Measurements from ENCODE around the gene TRIML2.

TRIML2 gene

DNA sequence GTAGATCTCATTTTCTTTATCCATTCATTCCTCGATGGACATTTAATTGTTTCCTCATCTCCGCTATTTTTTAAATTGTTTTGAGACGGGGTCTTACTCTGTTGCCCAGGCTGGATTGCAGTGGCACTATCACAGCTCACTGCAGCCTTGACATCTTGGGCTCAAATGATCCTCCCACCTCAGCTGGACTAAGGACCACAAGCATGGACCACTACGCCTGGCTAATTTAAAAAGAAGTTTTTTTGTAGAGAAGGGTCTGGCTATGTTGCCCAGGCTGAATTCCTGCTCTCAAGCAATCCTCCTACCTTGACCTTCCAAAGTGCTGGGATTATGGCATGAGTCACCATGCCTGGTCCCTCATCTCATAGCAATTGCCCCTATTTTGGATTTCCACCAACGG, 22.8 kb upstream of the TRIML2 start:
- H3K27me3 ChIP-seq = no peaks in the 10 kb centered on the region
- DNase-seq = no peak

DNA sequence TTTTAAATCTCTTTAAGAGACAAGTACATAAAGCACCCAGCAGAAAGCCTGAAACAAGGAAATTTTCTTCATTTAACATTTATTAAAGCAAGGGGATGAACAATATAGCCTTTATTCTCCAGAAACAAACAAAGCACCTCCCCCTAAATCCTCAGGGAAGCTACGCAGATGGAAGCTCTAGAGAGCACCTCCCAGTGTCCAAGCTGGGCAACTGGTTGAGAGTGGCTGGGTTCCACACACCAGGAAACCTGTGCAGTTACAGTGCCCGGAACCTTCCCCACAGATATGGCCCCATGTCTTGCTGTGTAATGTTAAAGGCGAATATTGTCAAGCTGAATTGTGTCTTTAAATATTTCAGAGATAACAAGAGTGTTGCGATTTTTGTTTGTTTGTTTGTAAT, 21.0 kb upstream of the TRIML2 start:
- no peaks in the 10 kb centered on the region for H3K36me3 ChIP-seq
- TF ChIP-seq, protein P1, sequence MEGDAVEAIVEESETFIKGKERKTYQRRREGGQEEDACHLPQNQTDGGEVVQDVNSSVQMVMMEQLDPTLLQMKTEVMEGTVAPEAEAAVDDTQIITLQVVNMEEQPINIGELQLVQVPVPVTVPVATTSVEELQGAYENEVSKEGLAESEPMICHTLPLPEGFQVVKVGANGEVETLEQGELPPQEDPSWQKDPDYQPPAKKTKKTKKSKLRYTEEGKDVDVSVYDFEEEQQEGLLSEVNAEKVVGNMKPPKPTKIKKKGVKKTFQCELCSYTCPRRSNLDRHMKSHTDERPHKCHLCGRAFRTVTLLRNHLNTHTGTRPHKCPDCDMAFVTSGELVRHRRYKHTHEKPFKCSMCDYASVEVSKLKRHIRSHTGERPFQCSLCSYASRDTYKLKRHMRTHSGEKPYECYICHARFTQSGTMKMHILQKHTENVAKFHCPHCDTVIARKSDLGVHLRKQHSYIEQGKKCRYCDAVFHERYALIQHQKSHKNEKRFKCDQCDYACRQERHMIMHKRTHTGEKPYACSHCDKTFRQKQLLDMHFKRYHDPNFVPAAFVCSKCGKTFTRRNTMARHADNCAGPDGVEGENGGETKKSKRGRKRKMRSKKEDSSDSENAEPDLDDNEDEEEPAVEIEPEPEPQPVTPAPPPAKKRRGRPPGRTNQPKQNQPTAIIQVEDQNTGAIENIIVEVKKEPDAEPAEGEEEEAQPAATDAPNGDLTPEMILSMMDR (IDR thresholded peaks at IDR 0.05; ENCODE audit: low read depth, low read length) = no peak
- H3K4me1 ChIP-seq = no peaks in the 10 kb centered on the region
- no peak overlapping the region for H3K4me3 ChIP-seq (ENCODE audit: low read depth, low read length)
- no peaks in the 10 kb centered on the region for H3K9me3 ChIP-seq
- H3K27me3 ChIP-seq = no peaks in the 10 kb centered on the region
- DNase-seq = no peak

More for the DNA sequence above, 22.8 kb upstream of the TRIML2 start:
- Histone ChIP-seq H3K9me3 (no peaks in the 10 kb centered on the region), H3K4me3 (ENCODE audit: low read depth, low read length) (no peak overlapping the region), H3K36me3 (no peaks in the 10 kb centered on the region), H3K4me1 (no peaks in the 10 kb centered on the region)
- TF ChIP-seq, protein P1 (IDR thresholded peaks at IDR 0.05; ENCODE audit: low read depth, low read length) = no peak

DNA sequence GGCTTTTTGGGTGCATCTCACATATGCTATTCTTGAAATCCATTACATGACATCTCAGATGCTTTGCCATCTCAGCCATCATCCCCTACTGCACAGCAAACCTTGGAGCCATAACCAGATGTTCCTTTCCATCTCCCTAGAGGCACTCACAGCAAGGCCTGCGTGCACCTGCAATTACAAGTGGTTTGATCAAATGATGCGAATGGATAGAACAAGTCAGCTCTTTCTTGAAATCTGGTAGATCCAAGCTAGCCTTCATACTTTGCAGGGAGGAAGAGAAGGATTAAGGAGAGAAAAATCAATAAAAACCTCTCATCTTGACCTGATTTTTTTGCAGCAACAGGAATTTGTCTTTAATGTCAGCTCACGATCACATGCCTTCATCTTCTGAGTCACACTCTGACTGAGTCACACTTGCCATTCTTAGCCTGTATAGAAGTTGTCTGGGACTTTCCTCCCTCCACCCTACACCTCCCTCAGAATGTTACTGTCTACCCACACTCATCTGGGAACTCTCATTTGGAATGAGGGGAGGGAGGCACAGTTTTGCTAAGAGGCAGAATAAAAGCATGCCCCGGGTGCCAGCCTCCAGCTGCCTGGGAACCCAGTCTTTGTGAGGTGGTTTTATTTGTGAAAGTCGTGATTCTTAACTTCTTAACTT, 17.9 kb upstream of the TRIML2 start:
- no peak overlapping the region for H3K4me3 ChIP-seq (ENCODE audit: low read depth, low read length)
- H3K27me3 ChIP-seq = no peaks in the 10 kb centered on the region
- no peaks in the 10 kb centered on the region for H3K4me1 ChIP-seq
- no peaks in the 10 kb centered on the region for H3K36me3 ChIP-seq
- H3K9me3 ChIP-seq = no peaks in the 10 kb centered on the region
- TF ChIP-seq, protein P1 (IDR thresholded peaks at IDR 0.05; ENCODE audit: low read depth, low read length) = no peak
- no peak for DNase-seq

DNA sequence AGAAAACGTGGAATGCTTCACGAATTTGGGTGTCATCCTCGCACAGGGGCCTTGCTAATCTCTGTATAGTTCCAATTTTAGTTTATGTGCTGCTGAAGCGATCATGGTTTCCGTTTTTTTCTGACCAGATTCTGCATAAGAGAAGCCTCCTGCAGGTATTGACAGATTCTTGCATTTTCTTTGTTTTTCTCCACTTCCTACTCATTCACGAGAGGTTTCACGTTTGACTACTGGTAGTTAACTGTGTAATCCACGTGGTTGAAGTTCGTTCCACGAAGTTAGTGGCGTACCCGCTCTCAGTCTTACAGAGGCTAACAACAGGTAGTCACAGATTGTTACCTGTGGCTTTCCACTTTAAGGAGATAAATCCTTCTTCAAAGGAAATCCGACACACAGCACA, 12.1 kb upstream of the TRIML2 start:
- no peaks in the 10 kb centered on the region for H3K4me1 ChIP-seq
- no peak for DNase-seq
- no peaks in the 10 kb centered on the region for H3K9me3 ChIP-seq
- H3K4me3 ChIP-seq (ENCODE audit: low read depth, low read length) = no peak overlapping the region
- H3K36me3 ChIP-seq = no peaks in the 10 kb centered on the region
- TF ChIP-seq, protein P1 (IDR thresholded peaks at IDR 0.05; ENCODE audit: low read depth, low read length) = no peak
- no peaks in the 10 kb centered on the region for H3K27me3 ChIP-seq

DNA sequence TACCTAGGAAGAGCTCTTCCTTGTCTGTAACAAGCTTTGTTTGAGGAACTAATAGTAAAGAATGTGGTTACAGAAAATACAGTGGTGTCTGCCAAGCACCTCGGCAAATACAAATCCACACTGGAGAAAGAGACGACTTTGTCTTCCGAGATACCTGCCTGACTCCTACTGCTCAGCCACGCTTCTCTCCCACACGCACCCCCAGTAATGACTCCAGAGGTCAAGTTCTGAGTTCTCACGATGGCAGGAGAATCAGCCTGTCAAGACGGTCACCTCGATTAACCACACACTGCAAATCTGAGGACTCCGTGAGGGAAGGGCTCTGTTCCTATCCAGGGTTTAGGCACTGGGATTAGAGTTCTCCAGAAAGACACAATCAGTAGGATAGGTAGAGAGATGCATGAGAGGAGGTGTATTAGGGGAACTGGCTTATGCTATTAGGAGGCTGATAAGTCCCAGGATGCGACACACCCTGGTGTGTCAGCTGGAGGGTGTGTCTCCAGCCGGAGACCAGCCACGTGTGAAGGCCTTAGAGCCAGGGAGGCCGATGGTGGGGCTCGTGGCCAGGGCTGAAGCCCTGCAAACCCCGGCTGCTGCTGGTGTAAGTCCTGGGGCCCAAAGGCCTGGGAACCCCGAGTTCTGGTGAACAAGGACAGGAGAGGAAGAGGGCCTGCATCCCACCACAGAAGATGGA, 8.4 kb upstream of the TRIML2 start:
- DNase-seq = no peak
- Histone ChIP-seq H3K36me3 (no peaks in the 10 kb centered on the region), H3K27me3 (no peaks in the 10 kb centered on the region), H3K4me1 (no peaks in the 10 kb centered on the region), H3K9me3 (no peaks in the 10 kb centered on the region), H3K4me3 (ENCODE audit: low read depth, low read length) (no peak overlapping the region)
- TF ChIP-seq, protein P1 (IDR thresholded peaks at IDR 0.05; ENCODE audit: low read depth, low read length) = no peak

DNA sequence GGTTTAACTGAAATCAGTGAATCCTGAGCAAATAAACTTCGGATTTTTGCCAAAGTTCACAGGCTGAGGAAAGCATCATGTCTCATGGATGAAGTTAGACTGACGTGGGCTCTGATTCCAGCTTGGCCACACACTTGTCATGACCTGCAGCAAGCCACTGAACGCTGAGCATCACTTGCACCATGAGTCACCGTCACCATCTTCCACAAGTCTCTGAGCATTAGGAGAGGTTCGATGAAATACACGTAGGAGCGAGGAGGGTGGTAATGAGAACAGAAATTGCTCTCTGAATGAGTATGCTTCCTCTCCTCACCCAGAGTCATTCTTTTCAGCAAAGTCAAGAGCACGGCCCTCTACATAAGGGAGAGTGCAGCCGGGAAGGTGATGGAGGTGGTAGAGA, 3.8 kb upstream of the TRIML2 start:
- Histone ChIP-seq H3K9me3 (no peaks in the 10 kb centered on the region), H3K36me3 (no peaks in the 10 kb centered on the region), H3K4me1 (no peaks in the 10 kb centered on the region), H3K27me3 (no peaks in the 10 kb centered on the region), H3K4me3 (ENCODE audit: low read depth, low read length) (no peak overlapping the region)
- DNase-seq = no peak
- TF ChIP-seq, protein P1 (IDR thresholded peaks at IDR 0.05; ENCODE audit: low read depth, low read length) = no peak
